ENCODE measurements around the gene CRNKL1. TPM values are rescaled to one million over a fixed set of nuclear protein-coding genes. Genes with fewer than 3 reads are reported as not detected.

The CRNKL1 gene
- total and polyA plus RNA-seq, 2 of the 4 experiments (the other 2 are of a cell fraction) = 7.4 to 20.1 TPM

DNA sequence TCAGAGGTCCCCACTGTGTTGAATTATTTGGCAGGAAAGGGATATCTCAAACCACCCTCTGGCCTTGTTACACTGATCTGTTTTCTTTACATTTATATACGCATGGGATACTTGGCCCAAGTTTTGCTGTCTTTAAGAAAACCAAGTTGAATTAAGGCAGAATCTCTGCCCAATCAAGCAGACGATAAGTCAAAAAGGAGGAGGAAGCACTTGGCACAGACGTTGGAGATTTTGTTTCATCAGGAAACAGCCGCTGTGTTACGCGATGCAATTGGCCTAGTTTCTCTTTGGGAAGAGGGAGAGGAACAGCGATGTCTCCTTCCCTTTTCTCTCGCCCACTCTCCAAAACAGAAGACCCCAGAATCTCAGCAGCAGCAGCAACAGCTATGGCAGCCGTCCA, 55.3 kb downstream of the CRNKL1 start:
- Histone ChIP-seq H2BK120ac (ENCODE audit: low read depth, low read length) (no peak overlapping the region), H2AK9ac (replicated peaks; ENCODE audit: low read depth, low read length, poor library complexity) (no peak overlapping the region), H2AK5ac (ENCODE audit: low read depth, low read length) (no peak overlapping the region), H3K14ac (replicated peaks; ENCODE audit: low read depth, low read length) (no peak overlapping the region), H3K23ac (ENCODE audit: low read depth, low read length) (no peak overlapping the region; the same call in 1 of the 2 replicates), H2BK20ac (ENCODE audit: low read depth, low read length) (no peak overlapping the region), H3K4me2 (ENCODE audit: low read depth, low read length) (no peak overlapping the region; the same call in 1 of the 2 replicates), H3K9me1 (ENCODE audit: insufficient read depth, low read length) (peaks cover 5% of the 10 kb centered on the region; the same call in 1 of the 2 replicates), H3K9me3 (ENCODE audit: control insufficient read depth, insufficient read depth, low read length) (no peaks in the 10 kb centered on the region), H4K5ac (ENCODE audit: low read depth, low read length) (no peak overlapping the region), H3K9ac (ENCODE audit: low read depth, low read length) (no peak overlapping the region), H3K56ac (ENCODE audit: extremely low read depth, insufficient read depth, low read length) (no peak overlapping the region), H3K4ac (ENCODE audit: low read depth, low read length) (no peak overlapping the region), H3K79me1 (ENCODE audit: low read depth in 1 of 2, low read length in 2 of 2) (peaks cover 41 to 70% of the 10 kb centered on the region in 2 experiments), H3K27me3 (ENCODE audit: control insufficient read depth, insufficient read depth, low read length) (no peaks in the 10 kb centered on the region), H4K91ac (ENCODE audit: insufficient read depth, low read depth, low read length) (no peak overlapping the region), H2AFZ (replicated peaks; ENCODE audit: low read length, poor library complexity) (no peak overlapping the region), H3K36me3 (ENCODE audit: control insufficient read depth, insufficient read depth, low read length) (peaks cover 52% of the 10 kb centered on the region), H3K18ac (ENCODE audit: low read depth, low read length) (no peak overlapping the region), H2BK15ac (ENCODE audit: low read depth, low read length) (no peak overlapping the region), H2BK5ac (ENCODE audit: low read depth, low read length, poor library complexity, severe bottlenecking) (no peak overlapping the region), H3K4me1 (ENCODE audit: control insufficient read depth, insufficient read depth, low read length) (peaks cover 21% of the 10 kb centered on the region), H3K27ac (ENCODE audit: insufficient read depth, low read length) (peak overlapping the region; percentile 17; the same call in 1 of the 2 replicates), H3K4me3 (ENCODE audit: insufficient read depth, low read depth, low read length) (no peak overlapping the region), H4K20me1 (ENCODE audit: insufficient read depth, low read length) (peaks cover 56% of the 10 kb centered on the region), H4K8ac (ENCODE audit: low read depth in 2 of 2, low read length in 2 of 2) (no peak overlapping the region)
- BruUV-seq (replicated peaks) = no TSS peak
- intact Hi-C loops (cut with micrococcal nuclease) (no loop called here), in situ Hi-C loops (cut with MboI; ENCODE audit: low sequenced_read_pairs) (loop anchor here (5.0 kb wide), 1 partner anchor 305 kb away; no protein-coding TSS in a partner anchor), dilution Hi-C loops (cut with HindIII; ENCODE audit: low sequenced_read_pairs, unreplicated experiment) (no loop called here)
- ATAC-seq (ENCODE audit: low read depth) = no peak
- no peak for TF ChIP-seq MAFK (IDR thresholded peaks at IDR 0.05; ENCODE audit: low read depth, low read length)
- TF ChIP-seq FOS (IDR thresholded peaks at IDR 0.05; ENCODE audit: low read depth, low read length) = no peak
- TF ChIP-seq MAZ (IDR thresholded peaks at IDR 0.05; ENCODE audit: borderline replicate concordance, low read depth, low read length) = no peak
- TF ChIP-seq USF2 (IDR thresholded peaks at IDR 0.05; ENCODE audit: low read depth, low read length) = no peak
- no peak for TF ChIP-seq NFE2L2 (IDR thresholded peaks at IDR 0.05; ENCODE audit: low read depth, low read length)
- no peak for TF ChIP-seq RFX5 (IDR thresholded peaks at IDR 0.05; ENCODE audit: low read depth, low read length)
- TF ChIP-seq ELK1 (IDR thresholded peaks at IDR 0.05; ENCODE audit: borderline replicate concordance, low read depth, low read length) = no peak
- TF ChIP-seq MXI1 (IDR thresholded peaks at IDR 0.05; ENCODE audit: borderline replicate concordance, low read depth, low read length) = no peak
- TF ChIP-seq SMC3 (IDR thresholded peaks at IDR 0.05; ENCODE audit: low read depth, low read length) = no peak
- DNase-seq = no peak
- ChIA-PET POLR2A (ENCODE audit: unreplicated experiment) (no interaction called here), CTCF (no interaction called here)
- WGBS, 2 experiments (ENCODE audit: extremely low coverage in 2 of 2, insufficient read length in 1 of 2) = 80% methylated on average over 1 of the region's 9 CpGs; no CpG with 5 or more reads in 1 of the 2 experiments
